ENCODE results near the gene ZSWIM6. TPM values are rescaled to one million over a fixed set of nuclear protein-coding genes. Genes with fewer than 3 reads are reported as not detected.

Gene ZSWIM6
- total and polyA plus RNA-seq, 12 donors, result 2.1 to 10.3 (median 6.7) TPM

DNA sequence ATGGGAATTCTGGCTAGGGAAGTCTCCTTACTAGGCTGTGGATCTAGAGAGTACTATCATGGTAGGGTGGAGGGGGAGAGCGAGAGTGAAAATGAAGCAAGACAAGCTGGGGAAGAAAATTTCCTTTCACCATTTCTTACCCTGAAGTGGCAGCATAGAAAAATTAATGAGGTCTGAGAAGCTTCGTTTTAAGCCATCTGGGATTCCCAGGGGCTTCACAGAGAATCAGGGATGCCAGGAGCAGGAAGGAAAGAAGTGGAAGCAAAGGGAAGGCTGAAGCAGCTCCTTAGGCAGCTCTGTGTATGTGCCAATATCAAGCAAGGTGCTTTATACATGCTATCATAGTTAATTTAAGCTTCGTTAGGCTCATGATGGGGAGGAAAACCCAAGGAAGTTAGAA, 169.9 kb downstream of the ZSWIM6 start:
- ATAC-seq, result no peak
- TF ChIP-seq, protein P1, sequence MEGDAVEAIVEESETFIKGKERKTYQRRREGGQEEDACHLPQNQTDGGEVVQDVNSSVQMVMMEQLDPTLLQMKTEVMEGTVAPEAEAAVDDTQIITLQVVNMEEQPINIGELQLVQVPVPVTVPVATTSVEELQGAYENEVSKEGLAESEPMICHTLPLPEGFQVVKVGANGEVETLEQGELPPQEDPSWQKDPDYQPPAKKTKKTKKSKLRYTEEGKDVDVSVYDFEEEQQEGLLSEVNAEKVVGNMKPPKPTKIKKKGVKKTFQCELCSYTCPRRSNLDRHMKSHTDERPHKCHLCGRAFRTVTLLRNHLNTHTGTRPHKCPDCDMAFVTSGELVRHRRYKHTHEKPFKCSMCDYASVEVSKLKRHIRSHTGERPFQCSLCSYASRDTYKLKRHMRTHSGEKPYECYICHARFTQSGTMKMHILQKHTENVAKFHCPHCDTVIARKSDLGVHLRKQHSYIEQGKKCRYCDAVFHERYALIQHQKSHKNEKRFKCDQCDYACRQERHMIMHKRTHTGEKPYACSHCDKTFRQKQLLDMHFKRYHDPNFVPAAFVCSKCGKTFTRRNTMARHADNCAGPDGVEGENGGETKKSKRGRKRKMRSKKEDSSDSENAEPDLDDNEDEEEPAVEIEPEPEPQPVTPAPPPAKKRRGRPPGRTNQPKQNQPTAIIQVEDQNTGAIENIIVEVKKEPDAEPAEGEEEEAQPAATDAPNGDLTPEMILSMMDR (IDR thresholded peaks at IDR 0.05), result no peak

GRCh38 chr5:61504143-61504770, 172.2 kb downstream of the ZSWIM6 start:
- Histone ChIP-seq H3K27me3 (no peaks in the 10 kb centered on the region), H3K27ac (no peak overlapping the region), H3K9me3 (no peaks in the 10 kb centered on the region), H3K4me1 (peaks cover 0 to 8% (median 0%) of the 10 kb centered on the region in 9 donors), H3K36me3 (peaks cover 0 to 8% (median 0%) of the 10 kb centered on the region in 9 donors), H3K4me3 (no peak overlapping the region)
- ATAC-seq (no peak), DNase-seq (no peak)
- WGBS, 2 donors, result 49 to 98% methylated on average over 1 of the region's 1 CpG
- TF ChIP-seq, protein P1 (IDR thresholded peaks at IDR 0.05), result no peak
- intact Hi-C loops (cut with DNase I), result no loop called here

More for the DNA sequence above, 169.9 kb downstream of the ZSWIM6 start:
- no peaks in the 10 kb centered on the region for H3K27me3 ChIP-seq
- 77 to 83% methylated on average over 3 of the region's 3 CpGs for WGBS, 2 donors
- intact Hi-C loops (cut with DNase I), result no loop called here
- no peak for DNase-seq
- H3K4me1 ChIP-seq, result peaks cover 0 to 14% (median 2%) of the 10 kb centered on the region in 9 donors
- H3K4me3 ChIP-seq, result no peak overlapping the region
- peaks cover 0 to 8% (median 0%) of the 10 kb centered on the region in 9 donors for H3K36me3 ChIP-seq
- H3K9me3 ChIP-seq, result no peaks in the 10 kb centered on the region
- H3K27ac ChIP-seq, result no peak overlapping the region

DNA sequence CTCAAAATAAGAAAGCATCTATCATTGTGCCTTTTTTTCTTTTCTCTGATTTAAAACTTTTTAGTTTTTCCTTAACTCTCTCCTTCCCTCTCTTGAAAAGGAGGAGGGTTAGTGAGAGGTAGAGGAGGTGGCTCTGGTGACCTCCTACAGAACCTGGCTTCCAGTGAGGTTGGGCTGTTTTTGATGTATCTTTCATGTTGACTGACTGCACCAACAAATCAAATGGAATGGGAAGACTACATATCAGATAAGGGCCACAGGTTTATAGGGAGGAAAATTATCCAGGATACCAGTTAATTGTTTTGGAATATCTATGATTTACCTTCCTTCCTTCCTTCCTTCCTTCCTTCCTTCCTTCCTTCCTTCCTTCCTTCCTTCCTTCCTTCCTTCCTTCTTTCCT, 173.2 kb downstream of the ZSWIM6 start:
- TF ChIP-seq, protein P1 (IDR thresholded peaks at IDR 0.05), result no peak

GRCh38 chr5:61507232-61507631, 175.2 kb downstream of the ZSWIM6 start:
- intact Hi-C loops (cut with DNase I), result no loop called here
- no peak for DNase-seq

More for the DNA sequence above, 173.2 kb downstream of the ZSWIM6 start:
- Histone ChIP-seq H3K4me3 (no peak overlapping the region), H3K36me3 (peaks cover 0 to 11% (median 0%) of the 10 kb centered on the region in 9 donors), H3K4me1 (peaks cover 0 to 8% (median 0%) of the 10 kb centered on the region in 9 donors), H3K9me3 (no peaks in the 10 kb centered on the region), H3K27me3 (no peaks in the 10 kb centered on the region), H3K27ac (no peak overlapping the region)
- intact Hi-C loops (cut with DNase I), result no loop called here
- ATAC-seq (no peak), DNase-seq (no peak)

More at GRCh38 chr5:61507232-61507631, 175.2 kb downstream of the ZSWIM6 start:
- no peaks in the 10 kb centered on the region for H3K27me3 ChIP-seq
- no peak for ATAC-seq
- no peak overlapping the region for H3K4me3 ChIP-seq
- no peaks in the 10 kb centered on the region for H3K4me1 ChIP-seq
- H3K27ac ChIP-seq, result no peak overlapping the region
- H3K36me3 ChIP-seq, result peaks cover 0 to 11% (median 0%) of the 10 kb centered on the region in 9 donors
- TF ChIP-seq, protein P1 (IDR thresholded peaks at IDR 0.05), result no peak
- H3K9me3 ChIP-seq, result peaks cover 0 to 12% (median 0%) of the 10 kb centered on the region in 11 donors

Measured in heart right ventricle (tissue), 16 donors.